Stomach (tissue), 9 donors: ENCODE data around the gene PHLDB1. TPM values are rescaled to one million over a fixed set of nuclear protein-coding genes. Genes with fewer than 3 reads are reported as not detected.

Source experiments
- DNase-seq, 2 donors: peaks; one replicate each; pipeline versions ENCODE4 v3.0.0 to v3.0.0-alpha.2; 2013 to 2019
- H3K27ac ChIP-seq, 5 donors: fragments of 200-600 bp in 4 of 5; sonication (generic) in 4 of 5; one replicate each; pipeline ENCODE4 v1.5.1; 2013 to 2019; ENCODE audit warnings: mild to moderate bottlenecking in 1 of 5, moderate library complexity in 1 of 5
- H3K27me3 ChIP-seq, 3 donors: fragments of 200-600 bp; sonication (generic); one replicate each; pipeline ENCODE4 v1.5.1; 2017 to 2019; ENCODE audit warnings: mixed run types in 1 of 3
- H3K36me3 ChIP-seq, 4 donors: fragments of 200-600 bp; sonication (generic); 1 replicate in 3 of 4; 2 replicates in 1 of 4; pipeline ENCODE4 v1.5.1; 2016 to 2019
- H3K4me1 ChIP-seq, 4 donors: fragments of 200-600 bp; sonication (generic); one replicate each; pipeline ENCODE4 v1.5.1; 2016 to 2019
- H3K4me3 ChIP-seq, 4 donors: fragments of 200-600 bp; sonication (generic) in 3 of 4; one replicate each; pipeline ENCODE4 v1.5.1; 2016 to 2019; ENCODE audit warnings: mild to moderate bottlenecking in 1 of 4
- H3K9me3 ChIP-seq, 4 donors: fragments of 200-600 bp; sonication (generic); one replicate each; pipeline ENCODE4 v1.5.1; 2016 to 2019
- EP300 ChIP-seq: sonication (generic); formaldehyde crosslinking; IDR thresholded peaks from one replicate; pipeline ENCODE4 v1.6.1; 2017; ENCODE audit warnings: antibody characterized with exemption
- POLR2A ChIP-seq, 4 donors: fragments of 450-650 bp; IDR thresholded peaks; one replicate each; pipeline ENCODE4 v1.6.1; 2016; ENCODE audit warnings: antibody characterized with exemption in 4 of 4, control low read depth in 2 of 4, mild to moderate bottlenecking in 1 of 4, moderate library complexity in 1 of 4
- POLR2AphosphoS5 ChIP-seq, 3 donors: sonication (generic); formaldehyde crosslinking; IDR thresholded peaks; one replicate each; pipeline ENCODE4 v1.6.1; 2016; ENCODE audit warnings: antibody characterized with exemption in 3 of 3
- WGBS, 5 donors: extraction: QIAGEN DNeasy Blood & Tissue Kit in 3 of 5; methylation state at CpG; one replicate each; pipeline versions ENCODE4 v1.1.5 to v1.1.7; 2013 to 2018; 5-methylcytosine and 5-hydroxymethylcytosine counted together
- intact Hi-C: fragments of 100-400 bp; cut with DNase I; formaldehyde crosslinking; loops from one replicate; pipeline ENCODE4 v1.15.1; 2023; ENCODE audit warnings: low total_unique reads
- polyA plus RNA-seq, 3 donors: library from polyadenylated mRNA; stranded (reverse); fragments of 200-250 nt; gene quantifications; one replicate each; pipeline ENCODE4 v1.2.3, GENCODE V29; 2013
- total RNA-seq, 5 donors: library from RNA; depleted of rRNA; stranded (reverse); fragments of >200 nt; gene quantifications; one replicate each; pipeline versions ENCODE4 v1.1.0 to v1.2.3, GENCODE V29; 2014 to 2016
- TF ChIP-seq, protein P1 (sequence below), 7 experiments: fragments of 450-650 bp in 4 of 7; fragments of 200-600 bp in 3 of 7; sonication (generic) in 3 of 7; IDR thresholded peaks; one replicate each; pipeline ENCODE4 v1.5.1; 2016 to 2019; ENCODE audit warnings: antibody characterized with exemption in 7 of 7, control low read depth in 2 of 7, mild to moderate bottlenecking in 1 of 7
- donor health status: healthy with polysubstance abuse.
- donor health status: Bipolar disorder and iron deficiency.
- donor health status: healthy.

PHLDB1 gene
- total and polyA plus RNA-seq, 8 donors: 28.4 to 291 (median 41.4) TPM

DNA sequence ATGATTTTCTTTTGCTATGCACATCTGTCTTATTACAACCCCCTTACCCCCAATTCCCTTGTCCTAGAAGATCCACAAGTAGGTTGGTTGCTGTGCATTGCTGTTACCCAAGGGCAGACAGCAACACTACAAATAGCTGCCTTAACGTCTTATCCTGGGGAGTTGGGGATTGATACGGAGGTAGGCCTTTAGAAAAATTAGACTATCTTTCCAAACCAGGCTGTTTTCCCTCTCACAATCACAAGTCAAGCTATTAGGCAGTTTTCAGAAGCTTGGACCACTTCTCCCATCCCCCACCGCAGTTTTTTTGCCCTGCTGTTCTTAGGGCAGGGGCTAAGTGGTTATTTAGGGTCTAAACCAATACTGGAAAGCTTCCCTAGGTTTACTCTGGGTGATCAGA is 2.8 kb upstream of the PHLDB1 start:
- DNase-seq: peak in 1 of 2 donors; percentile 4
- intact Hi-C loops: no loop called here
- TF ChIP-seq POLR2A (IDR thresholded peaks at IDR 0.05) (no peak), EP300 (no peak), POLR2AphosphoS5 (IDR thresholded peaks at IDR 0.05) (no peak)
- TF ChIP-seq, protein P1, sequence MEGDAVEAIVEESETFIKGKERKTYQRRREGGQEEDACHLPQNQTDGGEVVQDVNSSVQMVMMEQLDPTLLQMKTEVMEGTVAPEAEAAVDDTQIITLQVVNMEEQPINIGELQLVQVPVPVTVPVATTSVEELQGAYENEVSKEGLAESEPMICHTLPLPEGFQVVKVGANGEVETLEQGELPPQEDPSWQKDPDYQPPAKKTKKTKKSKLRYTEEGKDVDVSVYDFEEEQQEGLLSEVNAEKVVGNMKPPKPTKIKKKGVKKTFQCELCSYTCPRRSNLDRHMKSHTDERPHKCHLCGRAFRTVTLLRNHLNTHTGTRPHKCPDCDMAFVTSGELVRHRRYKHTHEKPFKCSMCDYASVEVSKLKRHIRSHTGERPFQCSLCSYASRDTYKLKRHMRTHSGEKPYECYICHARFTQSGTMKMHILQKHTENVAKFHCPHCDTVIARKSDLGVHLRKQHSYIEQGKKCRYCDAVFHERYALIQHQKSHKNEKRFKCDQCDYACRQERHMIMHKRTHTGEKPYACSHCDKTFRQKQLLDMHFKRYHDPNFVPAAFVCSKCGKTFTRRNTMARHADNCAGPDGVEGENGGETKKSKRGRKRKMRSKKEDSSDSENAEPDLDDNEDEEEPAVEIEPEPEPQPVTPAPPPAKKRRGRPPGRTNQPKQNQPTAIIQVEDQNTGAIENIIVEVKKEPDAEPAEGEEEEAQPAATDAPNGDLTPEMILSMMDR (IDR thresholded peaks at IDR 0.05): no peak
- H3K36me3 ChIP-seq: peaks cover 28 to 42% (median 38%) of the 10 kb centered on the region in 4 donors
- no peaks in the 10 kb centered on the region for H3K9me3 ChIP-seq
- H3K4me1 ChIP-seq: peaks cover 39 to 57% (median 53%) of the 10 kb centered on the region in 4 donors
- peak overlapping the region in 4 of 5 donors; percentile 71 to 98 (median 88) for H3K27ac ChIP-seq
- 36 to 68% (median 52%) methylated on average over 3 of the region's 3 CpGs for WGBS, 5 donors
- H3K4me3 ChIP-seq: no peak overlapping the region
- peaks cover 0 to 23% (median 20%) of the 10 kb centered on the region in 3 donors for H3K27me3 ChIP-seq

DNA sequence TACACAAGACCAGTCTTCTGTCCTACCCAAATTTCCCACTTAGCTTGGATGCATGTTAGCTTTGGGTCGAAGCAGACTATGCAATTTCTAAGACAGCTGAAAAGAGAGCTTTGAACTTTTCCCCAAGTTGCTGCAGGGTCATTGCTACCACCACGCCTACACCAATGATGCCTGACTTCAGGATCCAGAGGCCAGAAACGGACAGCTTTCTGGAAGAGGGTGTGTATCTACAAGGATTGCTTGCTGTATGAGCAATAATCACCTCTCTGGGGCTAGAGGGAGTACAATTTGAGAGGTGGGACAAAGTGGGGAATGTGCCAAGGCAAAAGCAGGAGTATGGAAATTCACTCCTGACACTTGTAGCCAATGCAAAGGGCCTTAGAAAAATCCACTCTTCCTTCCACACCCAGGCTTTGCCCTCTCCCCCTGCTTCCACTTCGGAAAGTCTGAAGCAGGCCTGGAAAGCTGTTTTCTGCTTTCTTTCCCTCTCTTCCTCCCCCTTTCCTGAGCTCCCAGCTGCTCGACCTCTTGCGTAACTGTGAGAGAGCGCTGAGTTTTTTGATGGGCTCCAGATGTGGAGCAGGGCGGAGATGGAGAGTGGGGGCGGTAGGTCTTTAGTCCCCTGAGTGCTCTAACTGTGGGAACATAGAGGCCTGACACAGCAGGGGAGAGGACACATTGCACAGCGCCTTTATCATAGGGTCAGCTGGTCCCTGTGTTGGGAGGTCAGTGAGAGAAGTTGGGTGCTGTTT is 2.1 kb upstream of the PHLDB1 start:
- Histone ChIP-seq H3K9me3 (no peaks in the 10 kb centered on the region), H3K27me3 (peaks cover 0 to 30% (median 28%) of the 10 kb centered on the region in 3 donors), H3K36me3 (peaks cover 21 to 34% (median 31%) of the 10 kb centered on the region in 4 donors), H3K27ac (peak overlapping the region; percentile 51 to 98 (median 85)), H3K4me3 (no peak overlapping the region), H3K4me1 (peaks cover 46 to 65% (median 60%) of the 10 kb centered on the region in 4 donors)
- peak; percentile 45 to 94 for DNase-seq
- 25 to 53% (median 49%) methylated on average over 10 of the region's 10 CpGs for WGBS, 5 donors
- TF ChIP-seq, protein P1 (IDR thresholded peaks at IDR 0.05): no peak
- peak; percentile 60 for TF ChIP-seq EP300
- TF ChIP-seq POLR2AphosphoS5 (IDR thresholded peaks at IDR 0.05): peak; percentile 86 to 97 (median 90)
- intact Hi-C loops: loop anchor here (5.0 kb wide), 1 partner anchor 52 kb away; no protein-coding TSS in a partner anchor

DNA sequence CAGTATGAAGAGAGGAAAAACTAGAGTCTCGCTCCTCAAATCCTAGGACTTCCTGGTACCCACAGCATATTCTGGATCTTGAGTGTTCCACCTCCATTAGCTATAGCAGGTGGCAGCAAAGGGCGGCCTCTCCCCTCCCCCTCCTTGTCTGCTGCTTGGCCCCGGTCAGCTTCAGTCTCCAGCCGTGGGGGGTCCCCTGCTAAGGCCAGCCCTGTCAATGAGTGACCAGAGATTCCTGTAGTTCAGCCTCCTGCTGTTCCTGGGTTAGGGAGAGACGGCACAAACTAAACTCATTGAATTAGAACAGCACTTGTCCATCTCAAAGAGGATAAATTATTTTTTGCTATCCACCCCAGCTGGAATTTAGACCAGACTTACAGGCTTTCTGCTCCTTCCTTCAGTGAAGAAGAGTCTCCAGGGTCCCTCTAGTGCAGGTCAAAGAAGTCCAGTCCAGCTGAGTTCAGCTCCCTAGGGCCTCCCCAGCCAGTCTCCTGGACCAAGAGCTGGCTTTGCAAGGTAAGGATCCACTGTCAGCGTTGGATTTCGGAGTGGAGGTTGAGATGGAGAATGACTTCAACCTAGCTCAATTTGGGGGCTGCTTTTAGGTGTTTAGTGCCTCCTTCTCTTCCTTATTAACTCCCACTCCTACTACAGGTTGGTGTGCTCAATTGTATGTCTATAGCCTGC is 1.1 kb upstream of the PHLDB1 start:
- Histone ChIP-seq H3K4me3 (no peak overlapping the region), H3K27me3 (peaks cover 0 to 40% (median 34%) of the 10 kb centered on the region in 3 donors), H3K9me3 (no peaks in the 10 kb centered on the region), H3K4me1 (peaks cover 56 to 75% (median 70%) of the 10 kb centered on the region in 4 donors), H3K27ac (peak overlapping the region; percentile 26 to 98 (median 85)), H3K36me3 (peaks cover 11 to 24% (median 21%) of the 10 kb centered on the region in 4 donors)
- DNase-seq: peak; percentile 22 to 52
- TF ChIP-seq EP300 (no peak), POLR2AphosphoS5 (IDR thresholded peaks at IDR 0.05) (no peak), POLR2A (IDR thresholded peaks at IDR 0.05) (no peak)
- TF ChIP-seq, protein P1 (IDR thresholded peaks at IDR 0.05): no peak
- WGBS, 5 donors: 61 to 69% (median 67%) methylated on average over 7 of the region's 7 CpGs
- intact Hi-C loops: loop anchor here (5.0 kb wide), 1 partner anchor 51 kb away; no protein-coding TSS in a partner anchor

DNA sequence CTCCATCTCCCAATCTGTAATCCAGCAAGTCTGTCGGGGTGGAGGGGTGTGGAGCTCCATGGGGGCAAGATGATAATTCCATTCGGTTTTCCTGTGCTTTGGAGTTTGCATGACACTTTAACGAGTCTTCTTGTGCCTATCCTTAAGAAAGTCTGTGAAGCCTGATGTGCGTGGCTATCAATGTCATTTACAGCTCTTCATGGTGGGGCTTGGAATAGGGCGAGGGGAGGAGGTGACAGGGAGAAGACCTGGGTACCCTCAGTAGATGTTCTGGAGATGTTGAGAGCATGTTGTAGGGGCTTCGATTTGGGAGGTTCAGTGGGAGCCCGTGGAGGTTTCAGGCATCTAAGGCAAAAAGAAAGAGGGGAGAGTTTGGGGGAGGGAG is 579 bp upstream of the PHLDB1 start:
- Histone ChIP-seq H3K27me3 (peaks cover 0 to 42% (median 34%) of the 10 kb centered on the region in 3 donors), H3K36me3 (peaks cover 6 to 19% (median 15%) of the 10 kb centered on the region in 4 donors), H3K4me3 (no peak overlapping the region), H3K27ac (peak overlapping the region; percentile 25 to 98 (median 91)), H3K9me3 (no peaks in the 10 kb centered on the region), H3K4me1 (peaks cover 58 to 80% (median 73%) of the 10 kb centered on the region in 4 donors)
- intact Hi-C loops: loop anchor here (5.0 kb wide), 1 partner anchor 50 kb away; no protein-coding TSS in a partner anchor
- DNase-seq: peak; percentile 1 to 35
- WGBS, 5 donors: 64 to 73% (median 68%) methylated on average over 7 of the region's 7 CpGs
- TF ChIP-seq, protein P1 (IDR thresholded peaks at IDR 0.05): no peak
- TF ChIP-seq POLR2AphosphoS5 (IDR thresholded peaks at IDR 0.05): no peak
- no peak for TF ChIP-seq POLR2A (IDR thresholded peaks at IDR 0.05)
- TF ChIP-seq EP300: no peak
